RWPE2 (cell line): ENCODE data around the gene GYPB.
"Not testable (repeated sequence)": the region's sequence is repeated elsewhere in the genome, so short reads cannot be mapped to it uniquely, and the experiment has no call there.

Source experiments
- ATAC-seq: fragments of 200-7000 bp; cut with Tn5 transposase; 3 replicates; pipeline ENCODE4 v1.9.1; 2021; ENCODE audit warnings: low read depth
- DNase-seq: peaks from one replicate; pipeline ENCODE4 v3.0.0-alpha.2; 2020; ENCODE audit warnings: low spot score
- H3K27ac ChIP-seq: fragments of 450-650 bp; 2 replicates; pipeline ENCODE4 v1.5.1; 2017; ENCODE audit warnings: mild to moderate bottlenecking; ENCODE audit not compliant: poor library complexity, severe bottlenecking
- H3K27me3 ChIP-seq: fragments of 250-450 bp; sonication (Bioruptor Pico); 2 replicates; pipeline ENCODE4 v1.5.1; 2021; ENCODE audit warnings: mild to moderate bottlenecking, moderate library complexity; ENCODE audit not compliant: insufficient read depth, poor library complexity, severe bottlenecking
- H3K36me3 ChIP-seq: fragments of 250-450 bp; sonication (Bioruptor Pico); 2 replicates; pipeline ENCODE4 v1.5.1; 2020; ENCODE audit warnings: low read depth, mild to moderate bottlenecking, moderate library complexity
- H3K4me1 ChIP-seq: fragments of 250-450 bp; sonication (Bioruptor Pico); 2 replicates; pipeline ENCODE4 v1.5.1; 2021; ENCODE audit warnings: mild to moderate bottlenecking, moderate library complexity; ENCODE audit not compliant: insufficient read depth, poor library complexity, severe bottlenecking
- H3K4me3 ChIP-seq: fragments of 250-450 bp; sonication (Bioruptor Pico); 2 replicates; pipeline ENCODE4 v1.5.1; 2021; ENCODE audit warnings: mild to moderate bottlenecking, moderate library complexity; ENCODE audit not compliant: severe bottlenecking
- H3K9me3 ChIP-seq: fragments of 250-450 bp; sonication (Bioruptor Pico); 2 replicates; pipeline ENCODE4 v1.5.1; 2021; ENCODE audit warnings: mild to moderate bottlenecking, moderate library complexity; ENCODE audit not compliant: severe bottlenecking
- TF ChIP-seq, protein P1 (sequence below): fragments of 450-650 bp; IDR thresholded peaks from one replicate; pipeline ENCODE4 v1.5.1; 2017; ENCODE audit warnings: mild to moderate bottlenecking, moderate library complexity; ENCODE audit not compliant: poor library complexity, severe bottlenecking

Gene GYPB

DNA sequence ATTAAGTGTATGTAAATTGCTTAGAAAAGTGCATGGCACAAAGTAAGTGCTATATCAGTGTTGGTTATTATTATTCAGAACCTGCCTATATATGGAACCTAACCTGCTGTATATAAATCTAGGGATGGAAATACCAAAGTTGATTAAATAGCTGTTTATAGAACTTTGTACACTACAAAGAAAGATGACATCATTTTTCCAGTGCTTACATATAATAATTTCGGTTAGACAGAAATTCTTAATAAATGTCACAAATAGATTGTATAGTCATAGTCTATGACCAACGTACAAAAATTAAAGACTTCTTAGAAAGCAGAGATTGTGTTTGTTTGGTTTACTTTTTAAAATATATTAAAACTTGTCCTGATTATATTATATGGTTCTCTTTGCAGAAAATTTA, 4.4 kb downstream of the GYPB start:
- DNase-seq (no peak), ATAC-seq (no peak)
- no peaks in the 10 kb centered on the region for H3K9me3 ChIP-seq
- H3K4me3 ChIP-seq, result no peak overlapping the region
- TF ChIP-seq, protein P1, sequence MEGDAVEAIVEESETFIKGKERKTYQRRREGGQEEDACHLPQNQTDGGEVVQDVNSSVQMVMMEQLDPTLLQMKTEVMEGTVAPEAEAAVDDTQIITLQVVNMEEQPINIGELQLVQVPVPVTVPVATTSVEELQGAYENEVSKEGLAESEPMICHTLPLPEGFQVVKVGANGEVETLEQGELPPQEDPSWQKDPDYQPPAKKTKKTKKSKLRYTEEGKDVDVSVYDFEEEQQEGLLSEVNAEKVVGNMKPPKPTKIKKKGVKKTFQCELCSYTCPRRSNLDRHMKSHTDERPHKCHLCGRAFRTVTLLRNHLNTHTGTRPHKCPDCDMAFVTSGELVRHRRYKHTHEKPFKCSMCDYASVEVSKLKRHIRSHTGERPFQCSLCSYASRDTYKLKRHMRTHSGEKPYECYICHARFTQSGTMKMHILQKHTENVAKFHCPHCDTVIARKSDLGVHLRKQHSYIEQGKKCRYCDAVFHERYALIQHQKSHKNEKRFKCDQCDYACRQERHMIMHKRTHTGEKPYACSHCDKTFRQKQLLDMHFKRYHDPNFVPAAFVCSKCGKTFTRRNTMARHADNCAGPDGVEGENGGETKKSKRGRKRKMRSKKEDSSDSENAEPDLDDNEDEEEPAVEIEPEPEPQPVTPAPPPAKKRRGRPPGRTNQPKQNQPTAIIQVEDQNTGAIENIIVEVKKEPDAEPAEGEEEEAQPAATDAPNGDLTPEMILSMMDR, result no peak
- no peaks in the 10 kb centered on the region for H3K4me1 ChIP-seq
- H3K27ac ChIP-seq, result no peak overlapping the region
- no peaks in the 10 kb centered on the region for H3K36me3 ChIP-seq
- H3K27me3 ChIP-seq, result no peaks in the 10 kb centered on the region

DNA sequence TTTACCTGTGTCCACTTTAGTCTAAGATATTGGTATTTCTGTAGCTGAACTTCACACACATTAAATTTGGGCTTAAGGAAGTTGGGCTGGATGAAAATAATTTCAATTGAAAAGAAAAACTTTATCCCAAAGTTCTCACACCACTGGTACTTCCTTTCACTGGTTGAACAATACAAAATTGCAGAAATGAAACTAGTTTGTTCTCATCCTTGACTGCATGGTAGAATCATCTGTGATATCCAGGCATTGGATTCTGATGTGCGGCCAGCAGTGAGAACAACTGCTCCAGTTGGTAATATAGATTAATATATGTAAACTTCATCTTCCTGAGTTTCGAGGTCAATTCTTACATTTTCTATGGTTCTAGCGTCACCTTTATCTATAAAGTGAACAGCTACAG, 10.6 kb downstream of the GYPB start:
- H3K27ac ChIP-seq, H3K4me1 ChIP-seq, H3K36me3 ChIP-seq, H3K4me3 ChIP-seq, H3K9me3 ChIP-seq, H3K27me3 ChIP-seq, DNase-seq, ATAC-seq: not testable (repeated sequence)

DNA sequence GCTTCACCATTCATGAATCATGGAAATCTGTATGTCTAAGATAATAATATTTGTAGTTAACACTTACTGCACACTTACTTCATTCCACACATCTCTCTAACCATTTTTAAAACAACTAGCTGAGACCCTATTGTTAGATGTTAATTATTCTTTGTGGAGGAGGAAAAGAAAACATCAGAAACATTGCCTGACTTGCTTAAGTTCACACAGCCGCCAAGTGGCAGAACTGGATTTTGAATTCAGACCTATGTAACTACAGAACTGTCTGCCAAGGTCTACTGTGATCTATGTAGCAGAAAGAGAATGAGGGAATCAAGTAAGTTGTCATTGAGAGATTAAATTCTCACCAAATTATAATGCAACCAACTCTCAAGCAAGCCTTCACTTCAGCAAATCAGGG, 11.2 kb downstream of the GYPB start:
- H3K4me3 ChIP-seq, H3K27me3 ChIP-seq, H3K36me3 ChIP-seq, H3K9me3 ChIP-seq, ATAC-seq, H3K27ac ChIP-seq, H3K4me1 ChIP-seq, DNase-seq: not testable (repeated sequence)

DNA sequence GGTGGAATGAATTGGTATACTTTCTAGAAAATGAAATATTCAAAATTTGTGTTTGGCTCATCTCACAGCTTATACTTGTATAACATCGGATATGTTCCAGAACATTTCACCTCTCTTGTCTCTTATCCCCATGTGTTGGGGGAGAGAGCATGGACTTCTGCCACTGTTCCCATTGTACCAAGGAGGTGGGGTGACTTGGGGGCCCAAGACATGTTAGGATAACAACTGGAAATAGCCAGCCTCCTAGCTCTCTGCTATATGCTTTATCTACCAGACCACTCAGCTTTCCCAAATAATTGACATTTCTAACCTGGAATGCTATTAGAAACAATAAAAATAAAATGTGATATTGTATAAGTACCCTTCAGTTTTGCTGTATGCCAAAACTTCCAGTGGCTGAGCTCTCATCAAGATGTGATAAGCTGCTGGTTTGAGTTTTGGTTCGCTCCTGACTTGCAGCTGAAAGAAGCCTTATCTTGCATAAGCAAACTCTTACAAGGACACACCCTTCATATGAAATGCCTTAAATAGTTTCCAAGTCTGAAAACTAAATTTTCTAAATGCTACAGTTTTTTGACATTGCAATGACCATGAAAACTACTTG, 12.9 kb downstream of the GYPB start:
- not testable (repeated sequence) for H3K4me3 ChIP-seq, H3K4me1 ChIP-seq, DNase-seq, H3K9me3 ChIP-seq, H3K36me3 ChIP-seq, H3K27me3 ChIP-seq, H3K27ac ChIP-seq, ATAC-seq

DNA sequence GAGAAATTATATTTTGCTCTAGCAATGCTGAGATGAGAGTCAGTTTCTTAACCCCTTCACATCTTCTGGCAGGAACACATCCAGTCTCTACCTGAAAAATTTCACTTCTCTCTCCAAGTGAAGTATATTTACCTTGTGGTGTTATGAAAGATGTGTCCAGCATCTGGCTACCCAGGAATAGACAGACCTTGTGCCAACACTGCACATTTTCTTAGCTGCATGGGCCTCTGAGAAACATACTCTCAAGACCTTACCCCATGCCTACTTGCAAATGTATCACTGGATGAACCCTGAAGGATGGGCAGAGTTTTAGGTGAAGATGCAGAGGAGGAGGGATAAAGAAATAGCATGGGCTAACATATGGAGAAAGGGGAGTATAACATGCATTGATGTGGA, 13.6 kb downstream of the GYPB start:
- not testable (repeated sequence) for H3K4me3 ChIP-seq, ATAC-seq, H3K27ac ChIP-seq, H3K36me3 ChIP-seq, DNase-seq, H3K9me3 ChIP-seq, H3K4me1 ChIP-seq, H3K27me3 ChIP-seq

DNA sequence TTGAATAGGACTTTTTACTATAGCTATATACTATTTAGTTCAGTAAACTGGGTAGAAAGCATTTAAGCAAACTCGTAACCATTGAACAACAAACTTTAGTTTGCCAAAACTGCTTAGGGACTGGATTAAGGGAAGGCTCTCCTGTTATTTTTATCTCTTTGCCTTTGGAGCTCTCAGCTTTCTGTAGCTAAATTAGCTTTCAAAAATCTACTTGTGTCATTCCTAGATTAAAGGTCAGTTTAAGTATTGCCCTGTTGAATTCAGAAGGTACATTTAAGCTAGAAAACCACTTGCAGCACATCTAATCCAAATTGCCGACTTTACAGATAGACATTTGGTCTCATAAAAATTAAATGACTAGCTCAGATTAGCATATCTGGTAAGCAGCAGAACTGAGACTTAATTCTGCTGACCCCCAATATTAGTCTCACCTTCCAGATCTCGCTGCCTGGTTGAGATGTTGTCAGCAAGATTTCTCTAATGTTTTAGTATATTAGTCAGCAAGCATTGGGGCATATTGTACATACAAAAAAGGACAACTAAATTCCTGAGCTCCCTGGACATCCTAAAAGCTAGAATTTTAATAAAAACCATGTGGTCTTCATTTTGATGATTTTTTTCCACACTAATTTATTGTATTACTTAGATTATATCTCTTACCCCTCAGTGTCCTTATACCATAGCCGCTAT, 14.2 kb downstream of the GYPB start:
- not testable (repeated sequence) for H3K9me3 ChIP-seq, H3K27me3 ChIP-seq, ATAC-seq, H3K4me1 ChIP-seq, H3K4me3 ChIP-seq, DNase-seq, H3K27ac ChIP-seq, H3K36me3 ChIP-seq

DNA sequence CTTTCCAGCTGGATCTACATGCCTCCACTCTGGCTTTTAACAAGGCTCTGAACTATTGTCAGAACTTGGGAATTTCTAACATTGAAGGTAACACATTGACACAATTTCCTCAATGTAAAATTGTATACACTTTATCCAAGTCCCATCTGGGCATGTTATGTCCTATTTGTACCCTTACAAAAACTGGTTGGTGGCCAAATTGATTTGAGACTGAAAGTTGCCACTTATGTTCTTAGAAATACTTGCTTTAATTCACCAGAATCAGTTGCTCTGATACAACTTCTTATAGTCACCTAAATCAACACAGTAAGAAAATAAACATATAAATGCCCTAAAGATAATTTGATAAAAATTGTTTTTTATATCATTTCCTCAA, 15.3 kb downstream of the GYPB start:
- ATAC-seq, H3K27me3 ChIP-seq, H3K4me1 ChIP-seq, H3K36me3 ChIP-seq, H3K27ac ChIP-seq, H3K9me3 ChIP-seq, H3K4me3 ChIP-seq, DNase-seq: not testable (repeated sequence)

DNA sequence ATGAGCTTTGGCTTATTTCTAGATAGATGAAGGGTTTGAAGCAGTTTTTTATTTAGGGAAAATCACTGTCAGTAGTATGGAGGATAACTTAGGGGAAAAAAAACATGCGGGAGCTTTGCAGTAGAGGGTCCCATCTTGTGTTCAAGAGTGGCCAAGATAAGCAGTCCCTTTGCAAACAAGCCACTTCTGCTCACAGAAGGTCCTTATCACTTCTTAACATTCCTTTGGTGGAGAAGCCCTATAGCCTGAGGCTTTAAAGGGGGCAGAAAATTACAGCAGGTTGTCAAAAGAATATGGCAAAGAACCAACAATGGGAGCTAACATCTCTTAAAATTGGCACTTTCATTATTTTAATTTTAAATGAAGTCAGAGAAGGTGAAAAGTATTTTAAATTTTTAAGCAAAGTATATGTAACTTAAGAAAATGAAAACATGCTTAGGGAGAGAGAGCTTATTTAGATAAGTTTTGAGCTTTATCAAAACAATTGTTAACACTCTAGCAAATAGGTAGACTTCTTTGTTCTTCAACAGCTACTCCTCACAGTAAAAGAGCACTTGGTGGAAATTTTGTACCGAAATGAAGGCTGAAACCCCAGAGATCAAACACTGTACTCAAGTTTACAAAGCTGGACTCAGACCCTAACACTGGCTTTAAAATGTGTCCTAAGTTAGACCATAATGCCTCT, 15.8 kb downstream of the GYPB start:
- not testable (repeated sequence) for H3K4me1 ChIP-seq, DNase-seq, H3K4me3 ChIP-seq, H3K36me3 ChIP-seq, H3K27me3 ChIP-seq, H3K27ac ChIP-seq, H3K9me3 ChIP-seq, ATAC-seq

DNA sequence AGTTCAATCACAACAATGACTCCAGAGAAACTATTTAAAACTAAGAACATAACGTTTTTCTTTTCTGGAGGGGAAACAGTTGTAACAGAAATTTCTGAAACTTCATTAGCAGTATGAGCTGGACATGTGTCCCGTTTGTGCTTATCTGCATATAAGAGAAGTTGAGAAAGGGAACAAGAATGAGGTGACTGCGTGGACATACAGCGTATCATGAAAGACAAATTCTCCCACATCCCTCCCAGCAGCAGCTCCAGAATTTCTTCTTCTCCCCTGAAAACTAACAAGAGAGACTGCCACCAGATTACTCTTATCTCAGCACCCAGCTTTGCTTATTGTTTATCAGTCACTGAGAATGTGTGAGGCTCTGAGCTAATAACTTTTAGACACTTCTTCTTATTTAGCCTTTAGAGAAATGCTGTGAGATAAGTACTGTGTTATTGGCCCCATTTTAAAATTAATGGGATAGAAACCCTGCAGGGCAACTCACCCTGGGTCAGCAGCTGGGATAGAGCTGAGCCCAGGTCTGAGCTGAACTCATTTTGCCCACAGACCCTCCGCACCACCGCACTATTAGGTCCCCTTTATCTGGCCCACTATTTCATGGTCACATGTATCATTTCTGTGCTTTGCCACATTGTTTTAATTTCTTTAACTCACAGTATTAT, 18.7 kb downstream of the GYPB start:
- H3K4me1 ChIP-seq, ATAC-seq, H3K36me3 ChIP-seq, H3K9me3 ChIP-seq, DNase-seq, H3K27me3 ChIP-seq, H3K27ac ChIP-seq, H3K4me3 ChIP-seq: not testable (repeated sequence)

DNA sequence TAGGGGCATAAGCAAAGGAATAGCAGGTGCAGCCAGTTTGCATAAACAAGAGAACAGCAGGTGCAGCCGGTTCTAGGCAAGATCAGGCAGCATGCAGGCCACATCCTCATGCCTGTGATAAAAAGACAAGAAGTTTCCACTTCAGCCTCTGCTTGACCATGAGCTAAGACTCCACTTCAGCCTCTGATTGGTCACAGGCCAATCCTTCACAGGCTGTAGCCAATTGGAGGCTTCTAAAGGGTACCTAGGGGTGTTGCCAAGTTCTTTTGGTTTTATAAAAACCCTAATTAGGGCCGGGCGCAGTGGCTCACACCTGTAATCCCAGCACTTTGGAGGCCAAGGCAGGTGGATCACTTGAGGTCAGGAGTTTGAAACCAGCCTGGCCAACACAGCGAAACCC, 23.0 kb downstream of the GYPB start:
- not testable (repeated sequence) for H3K36me3 ChIP-seq, H3K4me1 ChIP-seq, H3K27ac ChIP-seq, ATAC-seq, H3K4me3 ChIP-seq, H3K27me3 ChIP-seq, DNase-seq, H3K9me3 ChIP-seq
